ENCODE results near the gene OR2S2. TPM values are rescaled to one million over a fixed set of nuclear protein-coding genes. Genes with fewer than 3 reads are reported as not detected.
"Not testable (repeated sequence)": the region's sequence is repeated elsewhere in the genome, so short reads cannot be mapped to it uniquely, and the experiment has no call there.

Gene OR2S2
- total RNA-seq, 1 experiment from 2014 or later: not detected

GRCh38 chr9:36005891-36006290 is 47.9 kb upstream of the OR2S2 start:
- no peak for DNase-seq (ENCODE audit: unreplicated experiment)
- no peaks in the 10 kb centered on the region for H3K36me3 Mint-ChIP-seq (ENCODE audit: insufficient read depth, unreplicated experiment)
- intact Hi-C loops (cut with micrococcal nuclease): loop anchor here (5.0 kb wide), 1 partner anchor 49 kb away; the partner anchor contains the start of gene OR2S2
- peaks cover 97% of the 10 kb centered on the region for H3K27me3 Mint-ChIP-seq (ENCODE audit: insufficient read depth, unreplicated experiment)
- ChIA-PET CTCF (interaction anchor here (0.9 to 2.3 kb wide), 4 partner anchors 10 to 51 kb away, joined by 3 to 15 read pairs (median 7); no protein-coding TSS in a partner anchor), POLR2A (no interaction called here)
- no peak overlapping the region for H3K4me3 Mint-ChIP-seq (ENCODE audit: unreplicated experiment)
- H3K27ac Mint-ChIP-seq (ENCODE audit: low read depth, unreplicated experiment): no peak overlapping the region
- H3K4me1 Mint-ChIP-seq (ENCODE audit: insufficient read depth, unreplicated experiment): no peaks in the 10 kb centered on the region
- no peaks in the 10 kb centered on the region for H3K9me3 Mint-ChIP-seq (ENCODE audit: unreplicated experiment)
- no peak for TF ChIP-seq CTCF (IDR thresholded peaks at IDR 0.05; ENCODE audit: unreplicated experiment)
- no TSS peak for BruUV-seq (replicated peaks)

GRCh38 chr9:35998333-35998732 is 40.4 kb upstream of the OR2S2 start:
- ChIA-PET POLR2A (no interaction called here), CTCF (no interaction called here)
- no peak for TF ChIP-seq CTCF (IDR thresholded peaks at IDR 0.05; ENCODE audit: unreplicated experiment)
- Mint-ChIP-seq H3K9me3 (ENCODE audit: unreplicated experiment) (no peaks in the 10 kb centered on the region), H3K36me3 (ENCODE audit: insufficient read depth, unreplicated experiment) (no peaks in the 10 kb centered on the region), H3K4me3 (ENCODE audit: unreplicated experiment) (no peak overlapping the region), H3K4me1 (ENCODE audit: insufficient read depth, unreplicated experiment) (no peaks in the 10 kb centered on the region), H3K27ac (ENCODE audit: low read depth, unreplicated experiment) (no peak overlapping the region), H3K27me3 (ENCODE audit: insufficient read depth, unreplicated experiment) (peaks cover 59% of the 10 kb centered on the region)
- intact Hi-C loops (cut with micrococcal nuclease): no loop called here
- BruUV-seq (replicated peaks): no TSS peak
- no peak for DNase-seq (ENCODE audit: unreplicated experiment)

- POLR2A ChIA-PET: interaction anchor here (0.7 kb wide), 1 partner anchor 17 kb away, joined by 3 read pairs; no protein-coding TSS in a partner anchor
Observed at GRCh38 chr9:35997016-35997415, 39.1 kb upstream of the OR2S2 start.

GRCh38 chr9:35996358-35996970 is 38.5 kb upstream of the OR2S2 start:
- no TSS peak for BruUV-seq (replicated peaks)
- Mint-ChIP-seq H3K4me3 (ENCODE audit: unreplicated experiment) (no peak overlapping the region), H3K9me3 (ENCODE audit: unreplicated experiment) (no peaks in the 10 kb centered on the region), H3K27me3 (ENCODE audit: insufficient read depth, unreplicated experiment) (peaks cover 49% of the 10 kb centered on the region), H3K4me1 (ENCODE audit: insufficient read depth, unreplicated experiment) (no peaks in the 10 kb centered on the region), H3K36me3 (ENCODE audit: insufficient read depth, unreplicated experiment) (no peaks in the 10 kb centered on the region), H3K27ac (ENCODE audit: low read depth, unreplicated experiment) (no peak overlapping the region)
- intact Hi-C loops (cut with micrococcal nuclease): no loop called here
- CTCF ChIA-PET: interaction anchor here (0.7 to 1.2 kb wide), 3 partner anchors 13 to 41 kb away, joined by 4 read pairs; no protein-coding TSS in a partner anchor
- DNase-seq (ENCODE audit: unreplicated experiment): peak; percentile 35
- POLR2A ChIA-PET: no interaction called here
- no peak for TF ChIP-seq CTCF (IDR thresholded peaks at IDR 0.05; ENCODE audit: unreplicated experiment)

More at GRCh38 chr9:35997016-35997415, 39.1 kb upstream of the OR2S2 start:
- BruUV-seq (replicated peaks); H3K27ac Mint-ChIP-seq (ENCODE audit: low read depth, unreplicated experiment); H3K9me3 Mint-ChIP-seq (ENCODE audit: unreplicated experiment); H3K36me3 Mint-ChIP-seq (ENCODE audit: insufficient read depth, unreplicated experiment); intact Hi-C loops (cut with micrococcal nuclease); H3K4me1 Mint-ChIP-seq (ENCODE audit: insufficient read depth, unreplicated experiment); H3K4me3 Mint-ChIP-seq (ENCODE audit: unreplicated experiment); DNase-seq (ENCODE audit: unreplicated experiment): not testable (repeated sequence)
- CTCF ChIA-PET: interaction anchor here (0.7 to 1.2 kb wide), 3 partner anchors 16 to 42 kb away, joined by 4 read pairs; no protein-coding TSS in a partner anchor
- peaks cover 49% of the 10 kb centered on the region for H3K27me3 Mint-ChIP-seq (ENCODE audit: insufficient read depth, unreplicated experiment)
